ENCODE results near the gene LRIT1. TPM values are rescaled to one million over a fixed set of nuclear protein-coding genes. Genes with fewer than 3 reads are reported as not detected.

LRIT1 gene
- total RNA-seq, 4 donors from 2014 or later = not detected

- Histone ChIP-seq H3K4me3 (no peak within 1 kb of the TSS), H3K4me1 (no peaks in the 10 kb centered on the region), H3K36me3 (no peaks in the 10 kb centered on the region), H3K27ac (no peak within 1 kb of the TSS), H3K9me3 (no peaks in the 10 kb centered on the region), H3K27me3 (peaks cover 0 to 4% (median 0%) of the 10 kb centered on the region in 3 donors)
- peak in 1 of 2 donors; percentile 65 for ATAC-seq
- peak in 1 of 2 donors; percentile 28 for DNase-seq
- intact Hi-C loops (cut with DNase I; ENCODE audit: low total_unique reads) = no loop called here
- in situ Hi-C loops (cut with MboI; ENCODE audit: low sequenced_read_pairs in 4 of 4) = no loop called here
- TF ChIP-seq POLR2A (IDR thresholded peaks at IDR 0.05) (no peak), CTCF (IDR thresholded peaks at IDR 0.05 in 4 of 5, conservative IDR thresholded peaks at IDR 0.05 in 1 of 5) (no peak)
Measured at GRCh38 chr10:84244651-84245270, 3.4 kb upstream of the LRIT1 start, which contains the start of gene RGR. Gene RGR (plus strand): TSS chr10:84245053. CDS start chr10:84245091, 38 bp downstream.

- intact Hi-C loops (cut with DNase I; ENCODE audit: low total_unique reads) = no loop called here
- no peak overlapping the region for H3K4me3 ChIP-seq
- H3K27ac ChIP-seq = no peak overlapping the region
- no peak for DNase-seq
- TF ChIP-seq CTCF (IDR thresholded peaks at IDR 0.05 in 4 of 5, conservative IDR thresholded peaks at IDR 0.05 in 1 of 5) (no peak), POLR2A (IDR thresholded peaks at IDR 0.05) (no peak)
- H3K36me3 ChIP-seq = no peaks in the 10 kb centered on the region
- peaks cover 0 to 4% (median 0%) of the 10 kb centered on the region in 3 donors for H3K27me3 ChIP-seq
- no peaks in the 10 kb centered on the region for H3K9me3 ChIP-seq
- no peak for ATAC-seq
- in situ Hi-C loops (cut with MboI; ENCODE audit: low sequenced_read_pairs in 4 of 4) = no loop called here
- no peaks in the 10 kb centered on the region for H3K4me1 ChIP-seq
Measured at GRCh38 chr10:84243759-84244158, 2.4 kb upstream of the LRIT1 start.

- intact Hi-C loops (cut with DNase I; ENCODE audit: low total_unique reads) (no loop called here), in situ Hi-C loops (cut with MboI; ENCODE audit: low sequenced_read_pairs in 4 of 4) (no loop called here)
- Histone ChIP-seq H3K4me3 (no peak overlapping the region), H3K27me3 (peaks cover 0 to 4% (median 2%) of the 10 kb centered on the region in 3 donors), H3K4me1 (no peaks in the 10 kb centered on the region), H3K36me3 (no peaks in the 10 kb centered on the region), H3K9me3 (no peaks in the 10 kb centered on the region), H3K27ac (no peak overlapping the region)
- DNase-seq = no peak
- no peak for ATAC-seq
- TF ChIP-seq POLR2A (IDR thresholded peaks at IDR 0.05) (no peak), CTCF (IDR thresholded peaks at IDR 0.05 in 4 of 5, conservative IDR thresholded peaks at IDR 0.05 in 1 of 5) (no peak)
Measured at GRCh38 chr10:84238909-84239308, 2.4 kb downstream of the LRIT1 start.

GRCh38 chr10:84237199-84238051, 3.9 kb downstream of the LRIT1 start:
- H3K27me3 ChIP-seq = peaks cover 0 to 4% (median 2%) of the 10 kb centered on the region in 3 donors
- no peak overlapping the region for H3K27ac ChIP-seq
- H3K4me3 ChIP-seq = no peak overlapping the region
- no peaks in the 10 kb centered on the region for H3K4me1 ChIP-seq
- intact Hi-C loops (cut with DNase I; ENCODE audit: low total_unique reads) (no loop called here), in situ Hi-C loops (cut with MboI; ENCODE audit: low sequenced_read_pairs in 4 of 4) (no loop called here)
- no peak for DNase-seq
- H3K36me3 ChIP-seq = no peaks in the 10 kb centered on the region
- TF ChIP-seq POLR2A (IDR thresholded peaks at IDR 0.05) (no peak), CTCF (IDR thresholded peaks at IDR 0.05 in 4 of 5, conservative IDR thresholded peaks at IDR 0.05 in 1 of 5) (no peak)
- no peak for ATAC-seq
- H3K9me3 ChIP-seq = no peaks in the 10 kb centered on the region
